ENCODE measurements around the gene LAMTOR2. TPM values are rescaled to one million over a fixed set of nuclear protein-coding genes. Genes with fewer than 3 reads are reported as not detected.

The LAMTOR2 gene
- total RNA-seq, 1 donor from 2014 or later: 29.4 TPM

DNA sequence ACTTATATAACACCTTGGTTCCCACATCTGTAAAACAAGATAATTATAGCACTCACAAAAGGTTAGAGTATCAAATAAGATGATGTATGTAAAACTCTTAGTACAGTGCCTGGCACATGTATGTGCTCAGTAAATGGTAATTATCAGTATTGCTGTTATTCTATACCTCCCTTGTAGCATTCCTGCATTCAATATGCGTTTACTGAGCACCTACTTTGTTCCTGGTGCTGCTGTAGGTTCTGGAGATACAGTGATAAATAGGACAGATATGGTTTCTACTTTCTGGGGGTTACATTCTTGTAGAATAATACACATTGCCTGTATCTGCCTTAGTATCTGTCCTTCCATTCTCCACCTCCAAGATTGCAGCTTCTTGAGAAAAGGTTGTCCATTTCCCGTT lies 32.6 kb upstream of the LAMTOR2 start:
- Histone ChIP-seq H3K27ac (no peak overlapping the region), H3K9me3 (ENCODE audit: low read depth) (no peaks in the 10 kb centered on the region), H4K20me1 (ENCODE audit: low read depth) (peaks cover 7% of the 10 kb centered on the region), H3K79me2 (ENCODE audit: low read depth) (peaks cover 35% of the 10 kb centered on the region), H3K9ac (no peak overlapping the region), H3K4me1 (peaks cover 7% of the 10 kb centered on the region), H3K4me2 (no peak overlapping the region), H3K36me3 (peaks cover 7% of the 10 kb centered on the region), H3K4me3 (no peak overlapping the region), H3K27me3 (peaks cover 31% of the 10 kb centered on the region), H3F3A (ENCODE audit: low read depth) (peaks cover 4% of the 10 kb centered on the region), H2AFZ (replicated peaks) (no peak overlapping the region)
- H3K27ac Mint-ChIP-seq: no peak overlapping the region
- no peak overlapping the region for H3K4me3 Mint-ChIP-seq
- no peak for TF ChIP-seq EZH2phosphoT487 (IDR thresholded peaks at IDR 0.05)
- TF ChIP-seq, protein P1, sequence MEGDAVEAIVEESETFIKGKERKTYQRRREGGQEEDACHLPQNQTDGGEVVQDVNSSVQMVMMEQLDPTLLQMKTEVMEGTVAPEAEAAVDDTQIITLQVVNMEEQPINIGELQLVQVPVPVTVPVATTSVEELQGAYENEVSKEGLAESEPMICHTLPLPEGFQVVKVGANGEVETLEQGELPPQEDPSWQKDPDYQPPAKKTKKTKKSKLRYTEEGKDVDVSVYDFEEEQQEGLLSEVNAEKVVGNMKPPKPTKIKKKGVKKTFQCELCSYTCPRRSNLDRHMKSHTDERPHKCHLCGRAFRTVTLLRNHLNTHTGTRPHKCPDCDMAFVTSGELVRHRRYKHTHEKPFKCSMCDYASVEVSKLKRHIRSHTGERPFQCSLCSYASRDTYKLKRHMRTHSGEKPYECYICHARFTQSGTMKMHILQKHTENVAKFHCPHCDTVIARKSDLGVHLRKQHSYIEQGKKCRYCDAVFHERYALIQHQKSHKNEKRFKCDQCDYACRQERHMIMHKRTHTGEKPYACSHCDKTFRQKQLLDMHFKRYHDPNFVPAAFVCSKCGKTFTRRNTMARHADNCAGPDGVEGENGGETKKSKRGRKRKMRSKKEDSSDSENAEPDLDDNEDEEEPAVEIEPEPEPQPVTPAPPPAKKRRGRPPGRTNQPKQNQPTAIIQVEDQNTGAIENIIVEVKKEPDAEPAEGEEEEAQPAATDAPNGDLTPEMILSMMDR (IDR thresholded peaks at IDR 0.05): no peak
- no peak for TF ChIP-seq EZH2 (IDR thresholded peaks at IDR 0.05)
- H3K27me3 Mint-ChIP-seq (ENCODE audit: insufficient read depth, low read depth): peaks cover 4% of the 10 kb centered on the region
- DNase-seq (ENCODE audit: low spot score): no peak
- peaks cover 13% of the 10 kb centered on the region for H3K36me3 Mint-ChIP-seq
- H3K4me1 Mint-ChIP-seq: peaks cover 24% of the 10 kb centered on the region
- no peaks in the 10 kb centered on the region for H3K9me3 Mint-ChIP-seq

DNA sequence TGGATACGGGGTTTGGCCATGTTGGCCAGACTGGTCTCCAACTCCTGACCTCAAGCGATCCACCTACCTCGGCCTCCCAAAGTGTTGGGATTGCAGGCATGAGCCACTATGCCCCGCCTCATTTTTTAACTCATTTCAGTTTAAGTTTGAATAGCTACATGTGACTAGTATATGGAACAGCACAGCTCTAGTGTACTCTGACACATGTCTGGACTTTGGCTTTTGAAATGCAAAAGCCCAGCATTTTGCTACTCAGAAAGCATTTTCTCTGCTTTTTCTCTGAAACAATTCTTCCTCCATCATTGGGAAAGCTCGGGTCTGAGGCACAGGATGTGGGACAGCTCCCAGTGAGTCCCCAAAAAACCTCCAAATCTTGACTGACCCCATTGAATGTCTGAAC lies 29.8 kb upstream of the LAMTOR2 start:
- no peak for DNase-seq (ENCODE audit: low spot score)
- Histone ChIP-seq H4K20me1 (ENCODE audit: low read depth) (peaks cover 6% of the 10 kb centered on the region), H3K79me2 (ENCODE audit: low read depth) (peaks cover 9% of the 10 kb centered on the region), H3K27ac (no peak overlapping the region), H3K27me3 (peaks cover 31% of the 10 kb centered on the region), H3K36me3 (no peaks in the 10 kb centered on the region), H3F3A (ENCODE audit: low read depth) (peaks cover 4% of the 10 kb centered on the region), H3K9me3 (ENCODE audit: low read depth) (no peaks in the 10 kb centered on the region), H3K9ac (no peak overlapping the region), H3K4me1 (peaks cover 4% of the 10 kb centered on the region), H2AFZ (replicated peaks) (no peak overlapping the region), H3K4me3 (no peak overlapping the region), H3K4me2 (no peak overlapping the region)
- Mint-ChIP-seq H3K4me3 (no peak overlapping the region), H3K27me3 (ENCODE audit: insufficient read depth, low read depth) (peaks cover 4% of the 10 kb centered on the region), H3K27ac (no peak overlapping the region), H3K36me3 (peaks cover 2% of the 10 kb centered on the region), H3K4me1 (peaks cover 18% of the 10 kb centered on the region), H3K9me3 (no peaks in the 10 kb centered on the region)
- no peak for TF ChIP-seq EZH2 (IDR thresholded peaks at IDR 0.05)
- TF ChIP-seq, protein P1 (IDR thresholded peaks at IDR 0.05): no peak
- TF ChIP-seq EZH2phosphoT487 (IDR thresholded peaks at IDR 0.05): no peak

- Histone ChIP-seq H3F3A (ENCODE audit: low read depth) (peaks cover 4% of the 10 kb centered on the region), H3K4me1 (peaks cover 2% of the 10 kb centered on the region), H3K79me2 (ENCODE audit: low read depth) (no peaks in the 10 kb centered on the region), H3K27ac (no peak overlapping the region), H3K4me3 (no peak overlapping the region), H3K9me3 (ENCODE audit: low read depth) (no peaks in the 10 kb centered on the region), H2AFZ (replicated peaks) (peak overlapping the region; percentile 99), H3K4me2 (peak overlapping the region; percentile 35), H3K27me3 (peaks cover 31% of the 10 kb centered on the region), H4K20me1 (ENCODE audit: low read depth) (no peaks in the 10 kb centered on the region), H3K9ac (no peak overlapping the region), H3K36me3 (no peaks in the 10 kb centered on the region)
- no peaks in the 10 kb centered on the region for H3K36me3 Mint-ChIP-seq
- peak overlapping the region; percentile 48 for H3K4me3 Mint-ChIP-seq
- H3K9me3 Mint-ChIP-seq: no peaks in the 10 kb centered on the region
- peak overlapping the region; percentile 28 for H3K27ac Mint-ChIP-seq
- TF ChIP-seq, protein P1 (IDR thresholded peaks at IDR 0.05): peak; percentile 79
- no peak for TF ChIP-seq EZH2 (IDR thresholded peaks at IDR 0.05)
- H3K4me1 Mint-ChIP-seq: peaks cover 12% of the 10 kb centered on the region
- DNase-seq (ENCODE audit: low spot score): peak; percentile 84
- peaks cover 2% of the 10 kb centered on the region for H3K27me3 Mint-ChIP-seq (ENCODE audit: insufficient read depth, low read depth)
Measured at GRCh38 chr1:156025876-156026275, 28.7 kb upstream of the LAMTOR2 start.

All from neural progenitor cell (in vitro differentiated cells).